Measurements from ENCODE around the gene SPATA33. TPM values are rescaled to one million over a fixed set of nuclear protein-coding genes. Genes with fewer than 3 reads are reported as not detected.

The SPATA33 gene
- total and polyA plus RNA-seq, 10 of the 15 experiments (the other 5 are each of a cell fraction or from before 2014, with no cell fraction given) = 1.1 to 15.8 (median 7.6) TPM

- TF ChIP-seq ZBTB11 (CRISPR knock-in tag; IDR thresholded peaks at IDR 0.05) (no peak), HDAC6 (IDR thresholded peaks at IDR 0.05; ENCODE audit: unreplicated experiment) (no peak), NRF1 (conservative IDR thresholded peaks at IDR 0.05; ENCODE audit: low read depth, low read length) (no peak), ZNF622 (IDR thresholded peaks at IDR 0.05) (no peak), RAD21 (IDR thresholded peaks at IDR 0.05; ENCODE audit: insufficient read depth, low read depth, low read length) (peak; percentile 55), ZBTB33 (IDR thresholded peaks at IDR 0.05) (no peak), E2F8 (IDR thresholded peaks at IDR 0.05; ENCODE audit: low read depth, partially characterized antibody) (no peak), CBX5 (IDR thresholded peaks at IDR 0.05; ENCODE audit: low read depth) (no peak), PBX3 (IDR thresholded peaks at IDR 0.05; ENCODE audit: insufficient replicate concordance, low read depth, low read length) (peak; percentile 36), ASH2L (IDR thresholded peaks at IDR 0.05; ENCODE audit: borderline replicate concordance, low read depth) (no peak), EGR1 (IDR thresholded peaks at IDR 0.05; ENCODE audit: borderline replicate concordance in 1 of 2, low read depth in 2 of 2, low read length in 2 of 2) (peak; percentile 85 to 99), IRF3 (IDR thresholded peaks at IDR 0.05) (no peak), MAX (IDR thresholded peaks at IDR 0.05; ENCODE audit: low read depth, low read length) (peak; percentile 86; the same call in 1 of the 2 replicates), YY1 (IDR thresholded peaks at IDR 0.05; ENCODE audit: low read depth, low read length) (peak; percentile 66), SUPT20H (IDR thresholded peaks at IDR 0.05; ENCODE audit: borderline replicate concordance, control insufficient read depth, low read depth, low read length) (no peak), MTA3 (IDR thresholded peaks at IDR 0.05; ENCODE audit: borderline replicate concordance, low read length) (no peak), PKNOX1 (IDR thresholded peaks at IDR 0.05) (peak; percentile 82)
Observed at GRCh38 chr16:89700100-89700648, 42.5 kb downstream of the SPATA33 start (continued).

Measured in GM12878 (cell line).